SK-N-SH treated with all-trans-retinoic acid at 6 μM for 48 hours (cell line): Measurements from ENCODE around the gene DPYSL4.

Experiments
- ATAC-seq: fragments of 200-7000 bp; cut with Tn5 transposase; 3 replicates; pipeline ENCODE4 v1.9.1; 2020; ENCODE audit warnings: mild to moderate bottlenecking, moderate library complexity
- ARNTL ChIP-seq: fragments of 450-650 bp; formaldehyde crosslinking; IDR thresholded peaks from 2 replicates; pipeline ENCODE4 v1.5.0; 2020; ENCODE audit warnings: low read depth, mild to moderate bottlenecking, moderate library complexity, borderline replicate concordance
- BACH2 ChIP-seq: fragments of 250-450 bp; sonication (Bioruptor Pico); IDR thresholded peaks from 2 replicates; pipeline ENCODE4 v1.9.0; 2021; ENCODE audit warnings: mild to moderate bottlenecking, borderline replicate concordance
- CREB5 ChIP-seq: fragments of 250-450 bp; sonication (Bioruptor Pico); IDR thresholded peaks from 2 replicates; pipeline ENCODE4 v1.5.1; 2020; ENCODE audit warnings: low read depth, mild to moderate bottlenecking, moderate library complexity
- CSDC2 ChIP-seq: fragments of 250-450 bp; sonication (Bioruptor Pico); IDR thresholded peaks from 2 replicates; pipeline ENCODE4 v1.5.0; 2020; ENCODE audit warnings: mild to moderate bottlenecking, moderate library complexity
- ESRRG ChIP-seq: fragments of 250-450 bp; sonication (Bioruptor Pico); IDR thresholded peaks from 2 replicates; pipeline ENCODE4 v1.6.1; 2021; ENCODE audit warnings: mild to moderate bottlenecking
- GLIS3 ChIP-seq: fragments of 250-450 bp; sonication (Bioruptor Pico); IDR thresholded peaks from 2 replicates; pipeline ENCODE4 v1.5.0; 2020; ENCODE audit warnings: mild to moderate bottlenecking, moderate library complexity
- ISL1 ChIP-seq: fragments of 250-450 bp; sonication (Bioruptor Pico); IDR thresholded peaks from 2 replicates; pipeline ENCODE4 v2.1.2; 2022; ENCODE audit warnings: mild to moderate bottlenecking, moderate library complexity
- OSR1 ChIP-seq: fragments of 250-450 bp; sonication (Bioruptor Pico); IDR thresholded peaks from 2 replicates; pipeline ENCODE4 v1.8.0; 2022; ENCODE audit warnings: moderate library complexity, mild to moderate bottlenecking, inconsistent platforms
- PATZ1 ChIP-seq: fragments of 250-450 bp; sonication (Bioruptor Pico); IDR thresholded peaks from 2 replicates; pipeline ENCODE4 v1.8.0; 2020; ENCODE audit warnings: mild to moderate bottlenecking, moderate library complexity, borderline replicate concordance
- POU6F1 ChIP-seq: fragments of 250-450 bp; sonication (Bioruptor Pico); IDR thresholded peaks from 2 replicates; pipeline ENCODE4 v1.8.0; 2021; ENCODE audit warnings: low read depth, mild to moderate bottlenecking, moderate library complexity, borderline replicate concordance
- PPARA ChIP-seq: fragments of 250-450 bp; sonication (Bioruptor Pico); IDR thresholded peaks from 2 replicates; pipeline ENCODE4 v1.5.0; 2020; ENCODE audit warnings: mild to moderate bottlenecking, borderline replicate concordance
- SNAI2 ChIP-seq: fragments of 250-450 bp; sonication (Bioruptor Pico); IDR thresholded peaks from 2 replicates; pipeline ENCODE4 v1.5.0; 2020; ENCODE audit warnings: mild to moderate bottlenecking, moderate library complexity
- TCF4 ChIP-seq: fragments of 250-450 bp; sonication (Bioruptor Pico); IDR thresholded peaks from 2 replicates; pipeline ENCODE4 v1.8.0; 2021; ENCODE audit warnings: mild to moderate bottlenecking, moderate library complexity, borderline replicate concordance
- TOX ChIP-seq: fragments of 250-450 bp; sonication (Bioruptor Pico); IDR thresholded peaks from 2 replicates; pipeline ENCODE4 v1.8.0; 2021; ENCODE audit warnings: mild to moderate bottlenecking, moderate library complexity, borderline replicate concordance
- TSHZ2 ChIP-seq: fragments of 250-450 bp; sonication (Bioruptor Pico); IDR thresholded peaks from 2 replicates; pipeline ENCODE4 v1.5.0; 2020; ENCODE audit warnings: mild to moderate bottlenecking, moderate library complexity
- ZC3H10 ChIP-seq: fragments of 250-450 bp; sonication (Bioruptor Pico); IDR thresholded peaks from 2 replicates; pipeline ENCODE4 v1.5.1; 2021; ENCODE audit warnings: mild to moderate bottlenecking, moderate library complexity
- ZFP30 ChIP-seq: fragments of 450-650 bp; formaldehyde crosslinking; IDR thresholded peaks from 2 replicates; pipeline ENCODE4 v1.5.0; 2022; ENCODE audit warnings: mild to moderate bottlenecking, moderate library complexity
- ZNF565 ChIP-seq: fragments of 450-650 bp; formaldehyde crosslinking; conservative IDR thresholded peaks from 2 replicates; pipeline ENCODE4 v1.5.0; 2020; ENCODE audit warnings: low read depth, mild to moderate bottlenecking, moderate library complexity
- ZNF70 ChIP-seq: fragments of 450-650 bp; formaldehyde crosslinking; IDR thresholded peaks from 2 replicates; pipeline ENCODE4 v1.5.0; 2020; ENCODE audit warnings: mild to moderate bottlenecking, moderate library complexity
- ZNF8 ChIP-seq: fragments of 450-650 bp; formaldehyde crosslinking; IDR thresholded peaks from 2 replicates; pipeline ENCODE4 v1.5.0; 2020; ENCODE audit warnings: mild to moderate bottlenecking, moderate library complexity

DPYSL4 gene

GRCh38 chr10:132197271-132198067, 10.7 kb downstream of the DPYSL4 start (continued):
- TF ChIP-seq ARNTL (CRISPR knock-in tag) = no peak
- no peak for TF ChIP-seq TOX (CRISPR knock-in tag)
- no peak for TF ChIP-seq ZC3H10 (CRISPR knock-in tag)
- TF ChIP-seq, all 23 proteins: peak for 0

- no peak for ATAC-seq
- TF ChIP-seq BACH2 (CRISPR knock-in tag) (no peak), GLIS3 (CRISPR knock-in tag) (no peak), ZNF8 (CRISPR knock-in tag) (no peak), ZNF70 (CRISPR knock-in tag) (no peak), OSR1 (CRISPR knock-in tag) (no peak), ISL1 (CRISPR knock-in tag) (no peak), PPARA (no peak), ZFP30 (CRISPR knock-in tag) (no peak), ZC3H10 (CRISPR knock-in tag) (no peak)
Measured at GRCh38 chr10:132198068-132198370, 11.3 kb downstream of the DPYSL4 start.

GRCh38 chr10:132198381-132199181, 11.8 kb downstream of the DPYSL4 start:
- TF ChIP-seq POU6F1 (CRISPR knock-in tag) (no peak), BACH2 (CRISPR knock-in tag) (no peak), OSR1 (CRISPR knock-in tag) (no peak), ZNF565 (CRISPR knock-in tag) (no peak), TSHZ2 (CRISPR knock-in tag) (no peak), ZFP30 (CRISPR knock-in tag) (no peak), ZNF8 (CRISPR knock-in tag) (no peak)
- no peak for ATAC-seq

GRCh38 chr10:132199268-132199853, 12.6 kb downstream of the DPYSL4 start:
- no peak for TF ChIP-seq ZNF70 (CRISPR knock-in tag)
- no peak for TF ChIP-seq CREB5
- no peak for TF ChIP-seq ZFP30 (CRISPR knock-in tag)
- no peak for TF ChIP-seq SNAI2 (CRISPR knock-in tag)
- TF ChIP-seq OSR1 (CRISPR knock-in tag) = no peak
- TF ChIP-seq CSDC2 (CRISPR knock-in tag) = no peak
- TF ChIP-seq PATZ1 = no peak
- TF ChIP-seq ESRRG (CRISPR knock-in tag) = no peak
- TF ChIP-seq GLIS3 (CRISPR knock-in tag) = no peak
- no peak for TF ChIP-seq ISL1 (CRISPR knock-in tag)
- TF ChIP-seq TCF4 (CRISPR knock-in tag) = no peak
- ATAC-seq = no peak
